Mesenchymal stem cell (in vitro differentiated cells and primary cell): ENCODE measurements around the gene PTPRA.

ENCODE experiments used
- DNase-seq: peaks from one replicate; pipeline ENCODE4 v3.0.0-alpha.2; 2013
- H2AFZ ChIP-seq: one replicate; pipeline ENCODE4 v1.6.1; 2013; ENCODE audit warnings: low read depth, mild to moderate bottlenecking, control low read depth, inconsistent platforms, low read length, moderate library complexity
- H2AK5ac ChIP-seq: 2 replicates; pipeline ENCODE4 v1.6.1; 2013; ENCODE audit warnings: low read length, moderate library complexity, mild to moderate bottlenecking, inconsistent platforms; ENCODE audit not compliant: severe bottlenecking
- H2BK120ac ChIP-seq: one replicate; pipeline ENCODE4 v1.6.1; 2013; ENCODE audit warnings: low read depth, mild to moderate bottlenecking, inconsistent platforms, low read length, moderate library complexity
- H2BK12ac ChIP-seq, 2 experiments: one replicate each; pipeline ENCODE4 v1.6.1; 2013; ENCODE audit warnings: inconsistent platforms in 2 of 2, low read length in 2 of 2, mild to moderate bottlenecking in 2 of 2, moderate library complexity in 2 of 2, control low read depth in 1 of 2
- H2BK15ac ChIP-seq: one replicate; pipeline ENCODE4 v1.6.1; 2013; ENCODE audit warnings: mild to moderate bottlenecking, low read depth, inconsistent platforms; ENCODE audit not compliant: poor library complexity, severe bottlenecking
- H2BK5ac ChIP-seq: 2 replicates; pipeline ENCODE4 v1.6.1; 2013; ENCODE audit warnings: low read depth, mild to moderate bottlenecking, low read length, control low read depth, inconsistent platforms; ENCODE audit not compliant: poor library complexity, severe bottlenecking
- H3K14ac ChIP-seq, 2 experiments: one replicate each; pipeline ENCODE4 v1.6.1; 2013; ENCODE audit warnings: inconsistent platforms in 2 of 2, low read length in 2 of 2, control low read depth in 1 of 2, mild to moderate bottlenecking in 1 of 2, moderate library complexity in 1 of 2
- H3K18ac ChIP-seq, 2 experiments: one replicate each; pipeline ENCODE4 v1.6.1; 2013; ENCODE audit warnings: inconsistent platforms in 2 of 2, low read length in 2 of 2, control low read depth in 1 of 2, low read depth in 1 of 2, mild to moderate bottlenecking in 1 of 2
- H3K23ac ChIP-seq, 2 experiments: one replicate each; pipeline ENCODE4 v1.6.1; 2013; ENCODE audit warnings: inconsistent platforms in 2 of 2, low read length in 2 of 2, mild to moderate bottlenecking in 2 of 2, moderate library complexity in 2 of 2, control low read depth in 1 of 2
- H3K27ac ChIP-seq: 2 replicates; pipeline ENCODE4 v1.5.1; 2013; ENCODE audit warnings: mild to moderate bottlenecking, moderate library complexity, low read length, control low read depth, inconsistent platforms; ENCODE audit not compliant: poor library complexity, severe bottlenecking
- H3K27me3 ChIP-seq, 2 experiments: 2 replicates each; pipeline versions ENCODE4 v1.6.1 to v1.7.0; 2013; ENCODE audit warnings: low read length in 2 of 2, mild to moderate bottlenecking in 2 of 2, moderate library complexity in 2 of 2, control low read depth in 1 of 2, inconsistent platforms in 1 of 2; ENCODE audit not compliant: control insufficient read depth in 1 of 2, insufficient read depth in 1 of 2
- H3K36me3 ChIP-seq, 2 experiments: 2 replicates each; pipeline versions ENCODE4 v1.6.1 to v1.7.0; 2013; ENCODE audit warnings: low read length in 2 of 2, control low read depth in 1 of 2, inconsistent platforms in 1 of 2, low read depth in 1 of 2, mild to moderate bottlenecking in 1 of 2; ENCODE audit not compliant: insufficient read depth in 2 of 2, control insufficient read depth in 1 of 2
- H3K4ac ChIP-seq, 2 experiments: one replicate each; pipeline ENCODE4 v1.6.1; 2013; ENCODE audit warnings: inconsistent platforms in 2 of 2, low read length in 2 of 2, mild to moderate bottlenecking in 2 of 2, moderate library complexity in 2 of 2, control low read depth in 1 of 2, low read depth in 1 of 2
- H3K4me1 ChIP-seq: 2 replicates; pipeline ENCODE4 v1.6.1; 2013; ENCODE audit warnings: low read depth, low read length, control low read depth; ENCODE audit not compliant: control insufficient read depth, insufficient read depth
- H3K4me2 ChIP-seq: 2 replicates; pipeline ENCODE4 v1.6.1; 2013; ENCODE audit warnings: low read length, mild to moderate bottlenecking, inconsistent platforms; ENCODE audit not compliant: poor library complexity, severe bottlenecking
- H3K4me3 ChIP-seq, 2 experiments: 2 replicates each; pipeline versions ENCODE4 v1.5.1 to v1.7.0; 2013; ENCODE audit warnings: low read length in 2 of 2, mild to moderate bottlenecking in 2 of 2, control low read depth in 1 of 2, low read depth in 1 of 2; ENCODE audit not compliant: insufficient read depth in 1 of 2
- H3K79me1 ChIP-seq: replicated peaks from 2 replicates; pipeline ENCODE4 v1.6.1; 2013; ENCODE audit warnings: mild to moderate bottlenecking, control low read depth, low read length, inconsistent platforms; ENCODE audit not compliant: poor library complexity, severe bottlenecking
- H3K9ac ChIP-seq: 2 replicates; pipeline ENCODE4 v1.7.0; 2013; ENCODE audit warnings: mild to moderate bottlenecking, low read length, moderate library complexity
- H3K9me3 ChIP-seq: 2 replicates; pipeline ENCODE4 v1.7.0; 2013; ENCODE audit warnings: mild to moderate bottlenecking, low read length; ENCODE audit not compliant: control insufficient read depth
- H4K8ac ChIP-seq: one replicate; pipeline ENCODE4 v1.6.1; 2013; ENCODE audit warnings: inconsistent platforms, mild to moderate bottlenecking, low read length, moderate library complexity
- H4K91ac ChIP-seq: one replicate; pipeline ENCODE4 v1.6.1; 2013; ENCODE audit warnings: mild to moderate bottlenecking, low read length, inconsistent platforms
- WGBS: methylation state at CpG from one replicate; pipeline ENCODE4 v1.1.7; 2013; ENCODE audit warnings: mixed read lengths; 5-methylcytosine and 5-hydroxymethylcytosine counted together

Gene PTPRA

DNA sequence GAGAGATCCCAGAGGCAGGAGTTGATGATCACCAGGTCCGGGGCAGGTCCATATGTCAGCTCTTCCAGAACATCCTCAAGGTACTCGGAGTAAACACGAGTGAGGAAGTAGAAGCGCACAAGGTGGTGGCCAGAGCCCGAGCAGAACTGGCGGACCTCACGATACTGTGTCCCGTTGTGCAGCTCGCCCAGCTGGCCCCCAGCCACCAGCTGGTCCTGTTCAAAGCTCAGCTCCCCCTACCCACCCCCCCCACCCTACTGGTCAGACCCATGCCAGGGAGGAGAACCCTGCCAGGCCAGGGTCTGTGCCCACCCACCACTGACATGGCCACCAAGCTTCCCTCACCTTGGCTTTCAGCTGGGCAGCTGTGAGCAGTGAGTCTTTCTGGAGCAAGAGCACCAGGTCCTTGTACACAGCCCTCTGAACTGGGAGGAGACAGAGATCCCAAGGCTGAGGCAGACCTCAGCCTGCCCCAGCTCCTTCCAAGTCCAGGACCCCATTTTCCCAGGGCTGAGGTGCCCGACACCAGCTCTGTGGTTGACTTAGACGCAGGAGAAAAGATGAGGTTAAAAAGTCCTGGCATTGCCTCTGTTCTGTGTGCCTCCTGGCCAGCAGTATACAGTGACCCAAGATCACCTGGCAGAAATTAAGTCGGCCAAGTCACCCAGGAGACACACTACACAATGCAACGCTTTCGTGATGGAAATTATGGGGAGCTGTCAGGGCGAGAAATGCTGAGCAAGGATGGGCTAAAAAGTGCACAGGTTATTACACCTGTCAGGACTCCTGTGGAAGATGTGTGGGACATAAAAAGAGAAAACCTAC, 34.2 kb upstream of the PTPRA start:
- Histone ChIP-seq H3K27me3 (no peaks in the 10 kb centered on the region), H2BK5ac (no peak overlapping the region), H2BK12ac (no peak overlapping the region), H3K27ac (no peak overlapping the region), H2BK120ac (no peak overlapping the region), H2AFZ (no peak overlapping the region), H3K4ac (no peak overlapping the region), H3K4me3 (peak overlapping the region in 1 of 2 experiments; percentile 88), H3K18ac (no peak overlapping the region), H3K9me3 (no peaks in the 10 kb centered on the region), H3K9ac (no peak overlapping the region), H2AK5ac (no peak overlapping the region), H2BK15ac (no peak overlapping the region), H3K36me3 (peaks cover 36 to 55% of the 10 kb centered on the region in 2 experiments), H3K14ac (no peak overlapping the region), H3K4me2 (no peak overlapping the region), H3K23ac (no peak overlapping the region), H4K91ac (peak overlapping the region; percentile 41), H3K4me1 (peaks cover 15% of the 10 kb centered on the region), H4K8ac (no peak overlapping the region), H3K79me1 (peaks cover 37% of the 10 kb centered on the region)
- 98% methylated on average over 15 of the region's 15 CpGs for WGBS
- DNase-seq = no peak

DNA sequence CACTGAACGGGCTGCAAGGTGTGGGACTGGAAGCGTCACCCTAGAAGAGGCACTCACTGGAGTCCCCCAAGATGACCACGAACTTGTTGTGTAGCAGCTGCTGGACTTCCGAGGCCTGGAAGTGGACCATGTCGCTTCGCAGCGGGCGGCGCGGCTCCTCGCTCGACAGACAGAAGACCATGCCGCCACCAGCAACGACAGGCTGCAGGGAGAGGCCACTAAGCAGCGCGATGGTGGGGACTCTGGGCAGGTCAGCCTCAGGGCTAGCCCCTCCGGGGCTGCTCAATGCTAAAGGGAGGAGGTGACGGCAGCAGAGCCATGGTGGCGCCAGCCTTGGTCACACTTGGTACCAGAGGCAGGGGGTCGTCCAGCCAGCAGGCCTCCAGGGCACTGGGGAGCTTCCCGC, 33.5 kb upstream of the PTPRA start:
- Histone ChIP-seq H2BK120ac (no peak overlapping the region), H3K4ac (peak overlapping the region; percentile 94 to 100), H3K27me3 (no peaks in the 10 kb centered on the region), H3K36me3 (peaks cover 34 to 56% of the 10 kb centered on the region in 2 experiments), H3K4me1 (peaks cover 15% of the 10 kb centered on the region), H4K91ac (peak overlapping the region; percentile 99), H2BK5ac (no peak overlapping the region), H3K4me2 (peak overlapping the region; percentile 62), H3K18ac (peak overlapping the region; percentile 95 to 100), H2AFZ (peak overlapping the region; percentile 99), H3K27ac (no peak overlapping the region), H3K9me3 (no peaks in the 10 kb centered on the region), H3K4me3 (peak overlapping the region; percentile 88 to 92), H2AK5ac (peak overlapping the region; percentile 40), H2BK12ac (peak overlapping the region in 1 of 2 experiments; percentile 16), H3K9ac (peak overlapping the region; percentile 92), H3K14ac (peak overlapping the region in 1 of 2 experiments; percentile 63), H4K8ac (peak overlapping the region; percentile 100), H2BK15ac (no peak overlapping the region), H3K23ac (no peak overlapping the region), H3K79me1 (peaks cover 39% of the 10 kb centered on the region)
- WGBS = 88% methylated on average over 20 of the region's 21 CpGs
- no peak for DNase-seq

DNA sequence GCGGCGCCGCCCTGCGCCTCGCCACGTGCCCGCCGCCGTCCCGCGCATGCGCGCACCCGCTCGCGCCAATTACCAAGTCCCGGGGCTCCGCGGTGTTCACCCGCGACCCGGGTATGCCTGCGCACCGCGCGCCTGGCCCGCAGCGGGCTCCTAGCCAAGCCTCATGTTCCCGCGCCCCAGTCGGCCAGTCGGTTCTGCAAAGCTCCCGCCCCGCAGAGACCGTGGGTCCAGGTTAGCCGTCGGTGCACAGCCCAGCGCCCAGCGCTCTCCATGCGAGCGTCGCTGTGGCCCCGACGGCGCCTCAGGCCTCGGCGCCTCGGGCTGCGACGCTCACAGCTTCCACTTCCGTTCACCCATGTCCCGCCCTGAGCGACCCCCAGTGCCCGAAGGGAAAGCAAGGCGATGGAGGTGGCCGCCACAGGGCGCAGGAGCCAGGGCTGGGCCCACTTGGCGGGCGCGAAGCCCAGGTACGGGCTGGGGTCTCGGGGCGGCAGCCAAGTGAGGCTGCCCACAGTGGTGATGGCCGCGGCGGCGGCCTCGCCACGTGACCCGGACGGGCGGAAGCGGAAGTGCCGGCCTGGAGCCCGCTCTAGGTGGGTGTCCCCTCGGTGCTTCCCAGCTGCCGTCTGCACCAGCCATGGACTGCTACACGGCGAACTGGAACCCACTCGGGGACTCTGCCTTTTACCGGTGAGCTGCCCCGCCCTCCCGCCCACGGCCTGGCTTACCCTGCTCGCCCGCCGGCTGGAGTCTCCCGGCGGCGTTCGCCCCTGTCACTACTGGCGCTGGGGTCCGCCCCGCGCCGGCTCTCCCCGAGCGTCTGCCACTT, 32.9 kb upstream of the PTPRA start, which contains the start of the genes PCED1A and VPS16:
PCED1A (minus strand) TSS at position 518 of the 829 bp plus-strand sequence. CDS start 743 bp downstream, outside the sequence.
VPS16 (plus strand) TSS at position 608 of the 829 bp plus-strand sequence; CDS start at position 638, 30 bp downstream.
- Histone ChIP-seq H2BK15ac (peak within 1 kb of the TSS; percentile 93), H3K4ac (peak within 1 kb of the TSS; percentile 94 to 100)

More for the DNA sequence above, 32.9 kb upstream of the PTPRA start, which contains the start of the genes PCED1A and VPS16:
- Histone ChIP-seq H3K23ac (no peak within 1 kb of the TSS), H3K79me1 (peaks cover 39% of the 10 kb centered on the region), H4K91ac (peak within 1 kb of the TSS; percentile 99), H3K27me3 (no peaks in the 10 kb centered on the region), H2BK12ac (peak within 1 kb of the TSS; percentile 16 to 63), H3K14ac (peak within 1 kb of the TSS in 1 of 2 experiments; percentile 63), H3K36me3 (peaks cover 32 to 53% of the 10 kb centered on the region in 2 experiments), H2BK5ac (peak within 1 kb of the TSS; percentile 81), H3K4me2 (peak within 1 kb of the TSS; percentile 62), H3K18ac (peak within 1 kb of the TSS; percentile 95 to 100), H3K9ac (peak within 1 kb of the TSS; percentile 92), H2BK120ac (peak within 1 kb of the TSS; percentile 86), H2AK5ac (peak within 1 kb of the TSS; percentile 65), H4K8ac (peak within 1 kb of the TSS; percentile 100), H3K27ac (peak within 1 kb of the TSS; percentile 66), H2AFZ (peak within 1 kb of the TSS; percentile 99), H3K4me1 (peaks cover 15% of the 10 kb centered on the region), H3K4me3 (peak within 1 kb of the TSS; percentile 88 to 92), H3K9me3 (no peaks in the 10 kb centered on the region)
- WGBS = 10% methylated on average over 86 of the region's 98 CpGs
- DNase-seq = peak; percentile 88
